HEK293 (cell line): ENCODE data around the gene APOH.

ENCODE experiments used
- CTCF ChIP-seq: fragments of 450-650 bp; formaldehyde crosslinking; IDR thresholded peaks from 2 replicates; pipeline ENCODE4 v1.5.1; 2016; ENCODE audit warnings: missing biosample characterization, missing genetic modification characterization
- ELK4 ChIP-seq: IDR thresholded peaks from 2 replicates; pipeline ENCODE4 v1.6.1; 2011; ENCODE audit warnings: mild to moderate bottlenecking, low read depth, low read length, borderline replicate concordance
- KLF17 ChIP-seq: fragments of 450-650 bp; formaldehyde crosslinking; IDR thresholded peaks from 2 replicates; pipeline ENCODE4 v1.5.1; 2016; ENCODE audit warnings: missing biosample characterization, missing genetic modification characterization
- REST ChIP-seq: fragments of 450-650 bp; formaldehyde crosslinking; IDR thresholded peaks from 2 replicates; pipeline ENCODE4 v1.5.1; 2016; ENCODE audit warnings: missing biosample characterization, missing genetic modification characterization
- TRIM28 ChIP-seq: IDR thresholded peaks from 2 replicates; pipeline ENCODE4 v1.6.1; 2011; ENCODE audit warnings: low read length, control low read depth, borderline replicate concordance
- YY1 ChIP-seq: fragments of 450-650 bp; formaldehyde crosslinking; IDR thresholded peaks from 2 replicates; pipeline ENCODE4 v1.5.1; 2018; ENCODE audit warnings: missing biosample characterization, missing genetic modification characterization
- ZBTB17 ChIP-seq: fragments of 450-650 bp; formaldehyde crosslinking; IDR thresholded peaks from 2 replicates; pipeline ENCODE4 v1.5.1; 2016; ENCODE audit warnings: missing biosample characterization, missing genetic modification characterization
- ZNF239 ChIP-seq: fragments of 450-650 bp; formaldehyde crosslinking; IDR thresholded peaks from 2 replicates; pipeline ENCODE4 v1.5.1; 2016; ENCODE audit warnings: missing biosample characterization, missing genetic modification characterization
- ZNF37A ChIP-seq: fragments of 450-650 bp; IDR thresholded peaks from 2 replicates; pipeline ENCODE4 v1.5.1; 2018; ENCODE audit warnings: missing biosample characterization, missing genetic modification characterization
- ZNF561 ChIP-seq: fragments of 450-650 bp; IDR thresholded peaks from 2 replicates; pipeline ENCODE4 v1.5.1; 2018; ENCODE audit warnings: missing biosample characterization, missing genetic modification characterization, borderline replicate concordance
- ZNF596 ChIP-seq: fragments of 450-650 bp; IDR thresholded peaks from 2 replicates; pipeline ENCODE4 v1.5.0; 2018; ENCODE audit warnings: missing biosample characterization, mild to moderate bottlenecking, missing genetic modification characterization, moderate library complexity

GRCh38 chr17:66214884-66215528, 14.2 kb downstream of the APOH start:
- TF ChIP-seq ZNF561 (tag by site-specific recombination) (no peak), YY1 (no peak), ELK4 (no peak), CTCF (tag by site-specific recombination) (no peak), ZNF239 (tag by site-specific recombination) (no peak), ZBTB17 (tag by site-specific recombination) (no peak), KLF17 (tag by site-specific recombination) (no peak), TRIM28 (no peak), ZNF596 (no peak), REST (tag by site-specific recombination) (no peak), ZNF37A (no peak)
